Prostate gland (tissue), 2 donors: ENCODE measurements around the gene INSYN2B.

ENCODE experiments used
- POLR2A ChIP-seq: fragments of 450-650 bp; IDR thresholded peaks from one replicate; pipeline ENCODE4 v1.6.1; 2016; ENCODE audit warnings: antibody characterized with exemption, mild to moderate bottlenecking
- TF ChIP-seq, protein P1 (sequence below), 4 experiments: fragments of 200-600 bp in 2 of 4; fragments of 450-650 bp in 2 of 4; sonication (generic) in 2 of 4; IDR thresholded peaks; 1 replicate in 3 of 4; 2 replicates in 1 of 4; pipeline ENCODE4 v1.5.1; 2016 to 2019; ENCODE audit warnings: antibody characterized with exemption in 4 of 4, mild to moderate bottlenecking in 2 of 4, moderate library complexity in 2 of 4

DNA sequence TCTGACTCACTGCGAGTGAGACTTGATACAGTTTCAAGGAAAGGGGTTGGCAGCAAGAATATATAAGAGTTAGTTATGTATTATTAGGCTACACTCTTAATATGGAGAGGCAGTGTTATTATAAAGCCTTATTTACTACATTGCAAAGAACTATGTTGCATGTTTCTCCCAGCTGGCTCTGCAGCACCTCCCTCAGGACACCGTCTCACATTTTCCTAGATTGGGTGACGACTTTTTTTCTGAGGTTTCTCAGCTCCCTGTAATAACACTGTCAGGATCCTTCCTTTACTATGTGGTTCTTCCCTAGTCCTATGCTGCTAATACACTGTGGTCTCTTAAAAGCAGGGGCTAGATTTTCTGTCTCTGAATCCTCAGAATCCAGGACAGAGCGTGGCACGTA, 153.7 kb downstream of the INSYN2B start:
- TF ChIP-seq, protein P1, sequence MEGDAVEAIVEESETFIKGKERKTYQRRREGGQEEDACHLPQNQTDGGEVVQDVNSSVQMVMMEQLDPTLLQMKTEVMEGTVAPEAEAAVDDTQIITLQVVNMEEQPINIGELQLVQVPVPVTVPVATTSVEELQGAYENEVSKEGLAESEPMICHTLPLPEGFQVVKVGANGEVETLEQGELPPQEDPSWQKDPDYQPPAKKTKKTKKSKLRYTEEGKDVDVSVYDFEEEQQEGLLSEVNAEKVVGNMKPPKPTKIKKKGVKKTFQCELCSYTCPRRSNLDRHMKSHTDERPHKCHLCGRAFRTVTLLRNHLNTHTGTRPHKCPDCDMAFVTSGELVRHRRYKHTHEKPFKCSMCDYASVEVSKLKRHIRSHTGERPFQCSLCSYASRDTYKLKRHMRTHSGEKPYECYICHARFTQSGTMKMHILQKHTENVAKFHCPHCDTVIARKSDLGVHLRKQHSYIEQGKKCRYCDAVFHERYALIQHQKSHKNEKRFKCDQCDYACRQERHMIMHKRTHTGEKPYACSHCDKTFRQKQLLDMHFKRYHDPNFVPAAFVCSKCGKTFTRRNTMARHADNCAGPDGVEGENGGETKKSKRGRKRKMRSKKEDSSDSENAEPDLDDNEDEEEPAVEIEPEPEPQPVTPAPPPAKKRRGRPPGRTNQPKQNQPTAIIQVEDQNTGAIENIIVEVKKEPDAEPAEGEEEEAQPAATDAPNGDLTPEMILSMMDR (IDR thresholded peaks at IDR 0.05), result no peak
- TF ChIP-seq POLR2A, result no peak
